Fibroblast of mammary gland (primary cell): Measurements from ENCODE around the gene TARBP1.

Experiments
- DNase-seq: peaks from one replicate; pipeline ENCODE4 v3.0.0-alpha.2; 2010; ENCODE audit warnings: low read depth
- H3K4me3 ChIP-seq: 2 replicates; pipeline ENCODE4 v1.5.1; 2011; ENCODE audit warnings: low read depth, mild to moderate bottlenecking, low read length, moderate library complexity; ENCODE audit not compliant: control insufficient read depth
- TF ChIP-seq, protein P1 (sequence below): conservative IDR thresholded peaks from 2 replicates; pipeline ENCODE4 v1.5.1; 2011; ENCODE audit warnings: low read depth, low read length, inconsistent platforms; ENCODE audit not compliant: control insufficient read depth, insufficient read depth

TARBP1 gene

DNA sequence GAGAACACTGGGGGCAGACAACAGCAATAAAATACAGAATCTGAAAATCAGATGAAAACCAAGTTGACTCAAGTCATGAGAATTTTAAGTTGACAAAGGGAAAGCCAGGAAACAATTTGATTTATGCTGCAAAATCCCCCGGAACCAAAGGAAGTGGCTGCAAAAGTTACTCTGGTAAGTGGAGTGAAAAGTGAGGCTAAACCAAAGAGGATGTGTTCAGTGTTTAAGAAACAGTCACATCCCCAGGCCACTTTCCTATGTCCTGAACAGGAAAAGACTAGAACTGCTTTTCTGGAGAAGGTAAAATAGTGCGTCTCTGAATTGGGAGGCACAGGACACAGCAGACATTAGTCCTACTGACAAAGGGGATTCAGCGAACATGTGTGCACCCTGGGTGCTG, 5.9 kb downstream of the TARBP1 start:
- DNase-seq: no peak
- no peak overlapping the region for H3K4me3 ChIP-seq
- TF ChIP-seq, protein P1, sequence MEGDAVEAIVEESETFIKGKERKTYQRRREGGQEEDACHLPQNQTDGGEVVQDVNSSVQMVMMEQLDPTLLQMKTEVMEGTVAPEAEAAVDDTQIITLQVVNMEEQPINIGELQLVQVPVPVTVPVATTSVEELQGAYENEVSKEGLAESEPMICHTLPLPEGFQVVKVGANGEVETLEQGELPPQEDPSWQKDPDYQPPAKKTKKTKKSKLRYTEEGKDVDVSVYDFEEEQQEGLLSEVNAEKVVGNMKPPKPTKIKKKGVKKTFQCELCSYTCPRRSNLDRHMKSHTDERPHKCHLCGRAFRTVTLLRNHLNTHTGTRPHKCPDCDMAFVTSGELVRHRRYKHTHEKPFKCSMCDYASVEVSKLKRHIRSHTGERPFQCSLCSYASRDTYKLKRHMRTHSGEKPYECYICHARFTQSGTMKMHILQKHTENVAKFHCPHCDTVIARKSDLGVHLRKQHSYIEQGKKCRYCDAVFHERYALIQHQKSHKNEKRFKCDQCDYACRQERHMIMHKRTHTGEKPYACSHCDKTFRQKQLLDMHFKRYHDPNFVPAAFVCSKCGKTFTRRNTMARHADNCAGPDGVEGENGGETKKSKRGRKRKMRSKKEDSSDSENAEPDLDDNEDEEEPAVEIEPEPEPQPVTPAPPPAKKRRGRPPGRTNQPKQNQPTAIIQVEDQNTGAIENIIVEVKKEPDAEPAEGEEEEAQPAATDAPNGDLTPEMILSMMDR: no peak

DNA sequence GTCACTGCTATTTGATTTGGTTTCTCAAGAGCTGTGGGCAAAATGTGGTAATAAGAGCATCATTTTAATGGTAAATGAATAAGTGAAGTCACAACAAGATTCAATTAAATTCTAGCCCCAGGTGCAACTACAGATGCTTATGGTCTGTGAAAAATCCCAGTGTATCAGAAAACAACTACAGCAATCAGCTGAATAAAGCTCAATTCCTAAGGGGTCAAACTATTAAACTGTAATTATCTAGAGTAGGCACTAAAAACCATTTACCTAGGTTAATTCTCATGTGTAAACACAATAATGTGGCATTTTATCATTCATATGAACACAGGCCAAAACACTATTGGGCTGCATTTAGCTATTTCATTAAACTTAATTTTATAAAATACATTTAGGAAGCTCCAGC, 9.6 kb downstream of the TARBP1 start:
- DNase-seq: no peak
- TF ChIP-seq, protein P1: no peak
- H3K4me3 ChIP-seq: no peak overlapping the region

DNA sequence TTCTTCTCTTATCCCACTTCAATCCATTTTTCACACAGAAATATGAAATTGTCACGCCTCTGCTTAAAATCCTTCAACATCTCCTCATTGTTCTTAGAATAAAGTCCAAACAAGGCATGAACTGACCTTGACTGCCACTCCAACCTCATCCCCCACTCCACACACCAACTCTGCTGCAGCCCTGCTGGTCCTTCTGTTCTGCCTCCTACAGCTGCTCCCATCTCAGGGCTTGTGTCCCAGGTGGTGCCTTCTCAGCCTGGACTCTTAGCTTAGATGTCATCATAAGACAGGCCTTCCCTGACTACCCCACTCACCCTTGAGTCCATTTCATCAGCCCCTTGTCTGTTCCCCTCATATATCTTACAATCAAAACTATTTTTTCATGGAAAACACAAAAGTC, 10.4 kb downstream of the TARBP1 start:
- TF ChIP-seq, protein P1: no peak
- no peak overlapping the region for H3K4me3 ChIP-seq
- no peak for DNase-seq

DNA sequence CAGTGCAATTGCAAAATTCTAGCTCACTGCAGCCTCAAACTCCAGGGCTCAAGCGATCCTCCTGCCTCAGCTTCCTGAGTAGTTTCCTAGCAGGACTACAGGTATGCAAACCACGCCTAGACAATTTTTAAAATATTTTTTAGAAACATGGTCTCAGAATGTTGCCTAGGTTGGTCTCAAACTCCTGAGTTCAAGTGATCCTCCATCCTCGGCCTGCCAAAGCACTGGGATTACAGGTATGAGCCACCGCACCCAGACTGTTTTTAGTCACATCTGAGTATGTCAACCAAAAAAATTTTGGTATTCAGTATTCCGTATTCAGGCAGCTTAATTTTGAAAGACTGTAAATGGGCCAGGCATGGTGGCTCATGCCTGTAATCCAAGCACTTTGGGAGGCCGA, 11.2 kb downstream of the TARBP1 start:
- no peak for DNase-seq
- TF ChIP-seq, protein P1: no peak
- no peak overlapping the region for H3K4me3 ChIP-seq

DNA sequence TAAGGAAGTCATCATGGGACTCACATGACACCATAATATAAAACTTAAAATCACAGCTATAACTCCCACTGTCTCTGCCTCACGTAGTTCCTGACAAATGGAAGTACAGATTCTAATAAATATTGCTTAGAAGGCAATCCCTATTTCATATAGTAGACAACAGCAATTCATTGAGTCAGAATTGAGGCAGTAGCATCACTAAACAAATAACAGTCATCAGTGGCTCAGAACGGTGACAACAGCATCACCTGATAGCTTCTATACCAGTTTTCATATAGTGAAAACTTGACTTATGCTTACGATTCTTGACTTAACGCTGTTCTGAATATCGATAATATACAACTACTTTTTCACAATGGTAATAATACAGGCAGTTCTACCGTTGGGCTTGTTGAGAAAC, 12.0 kb downstream of the TARBP1 start:
- TF ChIP-seq, protein P1: no peak
- no peak overlapping the region for H3K4me3 ChIP-seq
- no peak for DNase-seq

DNA sequence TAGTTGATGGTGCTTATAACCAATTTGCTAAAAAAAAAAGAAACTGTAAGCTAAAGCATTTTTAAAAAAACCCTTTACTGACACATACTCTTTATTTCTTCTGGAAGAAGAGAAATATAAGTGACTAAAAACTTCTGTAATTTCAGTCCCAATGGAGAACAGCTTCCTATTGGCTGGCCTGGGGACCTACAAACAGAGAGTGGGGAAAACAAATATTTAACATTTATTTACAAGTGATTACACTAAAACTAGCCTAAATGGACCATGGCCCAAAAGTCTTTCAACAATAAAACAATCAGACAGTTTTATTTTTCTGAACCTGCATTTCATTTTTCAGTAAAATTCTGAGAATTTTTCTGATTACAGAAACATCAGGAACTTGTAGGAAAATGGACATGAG, 15.2 kb downstream of the TARBP1 start:
- DNase-seq: no peak
- TF ChIP-seq, protein P1: no peak
- no peak overlapping the region for H3K4me3 ChIP-seq

DNA sequence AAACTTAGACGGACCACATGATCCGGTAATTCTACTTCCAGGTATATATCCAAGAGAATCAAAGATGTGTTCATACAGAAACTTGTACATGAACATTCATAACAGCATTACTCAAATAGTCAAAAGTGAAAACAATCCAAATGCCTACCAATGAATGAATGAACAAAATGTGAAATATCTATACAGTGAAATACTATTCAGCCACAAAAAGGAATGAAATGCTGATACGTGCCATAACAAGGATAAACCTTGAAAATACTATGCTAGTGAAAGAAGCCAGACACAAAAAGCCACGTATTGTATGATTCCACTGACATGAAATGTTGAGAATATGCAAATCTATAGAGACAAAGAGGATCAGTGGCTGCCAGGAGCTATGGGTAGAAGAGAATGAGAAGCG, 18.3 kb downstream of the TARBP1 start:
- TF ChIP-seq, protein P1: no peak
- H3K4me3 ChIP-seq: no peak overlapping the region
- no peak for DNase-seq
